GM23248 (cell line): ENCODE results near the gene MFSD11. TPM values are rescaled to one million over a fixed set of nuclear protein-coding genes. Genes with fewer than 3 reads are reported as not detected.
"Not testable (repeated sequence)": the region's sequence is repeated elsewhere in the genome, so short reads cannot be mapped to it uniquely, and the experiment has no call there.

ENCODE experiments used
- DNase-seq: peaks from one replicate; pipeline ENCODE4 v3.0.0-alpha.2; 2015
- H2AFZ ChIP-seq: fragments of 200-600 bp; sonication (generic); 2 replicates; pipeline ENCODE4 v1.6.1; 2016; ENCODE audit warnings: antibody characterized with exemption
- H3F3A ChIP-seq: fragments of 200-600 bp; sonication (generic); 2 replicates; pipeline ENCODE4 v1.6.1; 2016; ENCODE audit warnings: mild to moderate bottlenecking, antibody characterized with exemption, mixed run types; ENCODE audit not compliant: insufficient read depth
- H3K27ac ChIP-seq: fragments of 200-600 bp; sonication (generic); 2 replicates; pipeline ENCODE4 v1.5.1; 2016; ENCODE audit warnings: mild to moderate bottlenecking
- H3K27me3 ChIP-seq: fragments of 200-600 bp; sonication (generic); replicated peaks from 2 replicates; pipeline ENCODE4 v1.6.1; 2016; ENCODE audit warnings: mild to moderate bottlenecking; ENCODE audit not compliant: insufficient read depth
- H3K36me3 ChIP-seq: fragments of 200-600 bp; sonication (generic); 2 replicates; pipeline ENCODE4 v1.6.1; 2016; ENCODE audit warnings: low read depth, mild to moderate bottlenecking
- H3K4me1 ChIP-seq: fragments of 200-600 bp; sonication (generic); 2 replicates; pipeline ENCODE4 v1.6.1; 2016; ENCODE audit warnings: mild to moderate bottlenecking; ENCODE audit not compliant: insufficient read depth
- H3K4me2 ChIP-seq: fragments of 200-600 bp; sonication (generic); one replicate; pipeline ENCODE4 v1.6.1; 2016; ENCODE audit warnings: mild to moderate bottlenecking; ENCODE audit not compliant: unreplicated experiment
- H3K4me3 ChIP-seq: fragments of 200-600 bp; sonication (generic); 2 replicates; pipeline ENCODE4 v1.5.1; 2016; ENCODE audit warnings: mild to moderate bottlenecking
- H3K79me2 ChIP-seq: fragments of 200-600 bp; sonication (generic); 2 replicates; pipeline ENCODE4 v1.6.1; 2016; ENCODE audit warnings: mild to moderate bottlenecking; ENCODE audit not compliant: insufficient read depth
- H3K9ac ChIP-seq: fragments of 200-600 bp; sonication (generic); 2 replicates; pipeline ENCODE4 v1.6.1; 2016; ENCODE audit warnings: mild to moderate bottlenecking
- H3K9me2 ChIP-seq: fragments of 200-600 bp; sonication (generic); 2 replicates; pipeline ENCODE4 v1.6.1; 2016; ENCODE audit warnings: mixed run types, mild to moderate bottlenecking, moderate library complexity; ENCODE audit not compliant: insufficient read depth
- H3K9me3 ChIP-seq: fragments of 200-600 bp; sonication (generic); one replicate; pipeline ENCODE4 v1.6.1; 2017; ENCODE audit warnings: low read depth
- H4K20me1 ChIP-seq: fragments of 200-600 bp; sonication (generic); 2 replicates; pipeline ENCODE4 v1.6.0; 2016; ENCODE audit not compliant: insufficient read depth
- EZH2 ChIP-seq: fragments of 200-600 bp; sonication (generic); IDR thresholded peaks from 2 replicates; pipeline ENCODE4 v1.6.1; 2018; ENCODE audit warnings: antibody characterized with exemption, mild to moderate bottlenecking; ENCODE audit not compliant: insufficient read depth, poor library complexity, severe bottlenecking
- EZH2phosphoT487 ChIP-seq: fragments of 200-600 bp; sonication (generic); IDR thresholded peaks from 2 replicates; pipeline ENCODE4 v1.6.1; 2018; ENCODE audit warnings: antibody characterized with exemption, moderate library complexity, mild to moderate bottlenecking, low read depth; ENCODE audit not compliant: insufficient read depth
- whole genome bisulfite sequencing, 2 experiments: methylation state at CpG; one replicate each; pipeline ENCODE4 v1.1.6; 2015 to 2017; ENCODE audit warnings: low lambda C conversion rate in 2 of 2, low coverage in 1 of 2; ENCODE audit errors: missing lambda C conversion rate in 2 of 2; 5-methylcytosine and 5-hydroxymethylcytosine counted together
- in situ Hi-C: fragments of 300-500 bp; cut with MboI; formaldehyde crosslinking; loops from 2 replicates; pipeline ENCODE4 v1.15.0; 2020
- polyA plus RNA-seq: library from polyadenylated mRNA; unstranded; fragments of >200 nt; fragmentation: Nextera tagmentation; extraction: Ambion mirVana; gene quantifications from 2 replicates; pipeline ENCODE4 v1.2.1, GENCODE V29; 2016
- total RNA-seq: library from RNA; depleted of rRNA; stranded (reverse); fragments of >200 nt; shearing (Covaris generic); gene quantifications from 2 replicates; pipeline ENCODE4 v1.2.3, GENCODE V29; 2014

Gene MFSD11
- total and polyA plus RNA-seq, 2 experiments from 2014 or later = 24.2 to 29.8 TPM

DNA sequence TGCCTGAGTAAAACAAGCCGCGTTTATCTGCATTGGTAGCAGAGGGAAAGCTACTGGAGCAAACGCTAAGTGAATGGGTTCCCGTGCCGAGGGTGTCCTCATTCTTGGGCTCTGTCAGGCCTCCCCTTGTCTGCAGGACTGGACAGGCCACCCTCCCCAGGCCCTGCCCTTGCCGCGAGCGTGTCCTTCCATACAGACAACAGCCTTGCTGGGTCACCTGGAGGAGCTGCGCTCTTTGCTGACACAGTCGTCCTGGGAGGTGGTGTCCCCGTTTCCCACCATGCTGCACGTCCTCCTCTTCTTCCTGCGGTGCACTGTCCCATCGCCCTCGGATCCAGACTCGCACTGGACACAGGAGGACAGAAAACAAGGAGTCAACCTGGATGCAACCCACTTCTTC, 19.4 kb upstream of the MFSD11 start:
- Histone ChIP-seq H3K79me2 (peaks cover 70% of the 10 kb centered on the region), H3K36me3 (peaks cover 60% of the 10 kb centered on the region), H2AFZ (no peak overlapping the region), H3K9ac (no peak overlapping the region), H3F3A (peaks cover 76% of the 10 kb centered on the region), H4K20me1 (no peaks in the 10 kb centered on the region), H3K27me3 (no peaks in the 10 kb centered on the region), H3K9me2 (no peaks in the 10 kb centered on the region), H3K4me2 (no peak overlapping the region), H3K9me3 (no peaks in the 10 kb centered on the region), H3K4me1 (peaks cover 32% of the 10 kb centered on the region), H3K4me3 (no peak overlapping the region), H3K27ac (peak overlapping the region; percentile 100; the same call in 1 of the 2 replicates)
- in situ Hi-C loops = no loop called here
- no peak for TF ChIP-seq EZH2
- TF ChIP-seq EZH2phosphoT487 = no peak
- 94% methylated on average over 16 of the region's 16 CpGs for WGBS, 2 experiments
- DNase-seq = no peak

DNA sequence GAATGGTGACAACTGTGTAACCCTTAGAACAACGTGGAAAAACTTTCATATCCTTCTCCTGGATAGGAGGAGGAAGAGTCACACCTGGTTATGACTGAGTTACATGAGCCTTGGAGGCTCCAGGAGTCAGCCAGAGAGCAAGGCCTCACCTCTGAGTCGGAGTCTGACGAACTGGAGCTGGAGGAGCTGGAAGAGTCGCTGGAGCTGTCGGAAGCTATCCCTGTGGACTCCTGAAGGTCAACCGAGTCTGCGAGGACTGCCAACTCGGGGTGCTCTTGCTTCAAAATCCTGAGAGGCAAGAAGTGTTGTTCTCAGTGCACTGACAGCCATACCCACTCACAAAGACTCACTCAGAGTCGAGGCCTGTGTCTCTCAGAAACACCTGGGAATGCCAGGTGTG, 17.7 kb upstream of the MFSD11 start:
- TF ChIP-seq EZH2 (no peak), EZH2phosphoT487 (no peak)
- H3K9ac ChIP-seq = no peak overlapping the region
- in situ Hi-C loops = no loop called here
- peaks cover 39% of the 10 kb centered on the region for H3K4me1 ChIP-seq
- peaks cover 77% of the 10 kb centered on the region for H3K36me3 ChIP-seq
- H3K4me2 ChIP-seq = no peak overlapping the region
- peaks cover 69% of the 10 kb centered on the region for H3F3A ChIP-seq
- WGBS, 2 experiments = 93 to 96% methylated on average over 9 of the region's 9 CpGs
- no peaks in the 10 kb centered on the region for H3K9me3 ChIP-seq
- DNase-seq = no peak
- no peaks in the 10 kb centered on the region for H3K9me2 ChIP-seq
- no peaks in the 10 kb centered on the region for H4K20me1 ChIP-seq
- no peaks in the 10 kb centered on the region for H3K27me3 ChIP-seq
- H2AFZ ChIP-seq = no peak overlapping the region
- H3K27ac ChIP-seq = 0 out of 2 replicates have a peak overlapping the region, but pooled peaks have one; percentile 22
- peaks cover 70% of the 10 kb centered on the region for H3K79me2 ChIP-seq
- no peak overlapping the region for H3K4me3 ChIP-seq

DNA sequence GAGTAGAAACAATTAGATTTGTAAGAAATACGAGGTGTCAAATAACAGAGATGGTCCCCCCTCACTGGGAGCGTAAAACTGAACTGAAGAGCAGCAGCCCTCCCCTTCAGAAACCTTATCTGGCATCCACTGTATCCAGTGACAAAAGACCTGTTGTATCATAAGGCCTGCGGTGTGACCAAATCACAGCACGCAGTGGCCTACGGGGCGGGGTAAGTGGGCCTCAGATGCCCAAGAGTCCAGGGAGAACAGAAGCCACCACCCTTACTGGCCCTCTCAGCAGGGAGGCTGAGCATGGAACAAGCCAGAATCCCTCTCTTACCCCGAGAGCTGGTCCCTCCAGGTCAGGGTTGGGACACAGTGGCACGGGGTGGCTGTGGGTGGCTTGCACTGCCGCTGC, 17.0 kb upstream of the MFSD11 start:
- Histone ChIP-seq H3K9ac (no peak overlapping the region; the same call in 1 of the 2 replicates), H3K4me2 (no peak overlapping the region), H3K9me2 (no peaks in the 10 kb centered on the region), H3K79me2 (peaks cover 72% of the 10 kb centered on the region), H3K4me1 (peaks cover 31% of the 10 kb centered on the region), H4K20me1 (no peaks in the 10 kb centered on the region), H3K27ac (no peak overlapping the region), H3K27me3 (no peaks in the 10 kb centered on the region), H3K4me3 (no peak overlapping the region), H3K36me3 (peaks cover 79% of the 10 kb centered on the region), H3F3A (peaks cover 69% of the 10 kb centered on the region), H2AFZ (no peak overlapping the region), H3K9me3 (no peaks in the 10 kb centered on the region)
- TF ChIP-seq EZH2phosphoT487 (no peak), EZH2 (no peak)
- in situ Hi-C loops = no loop called here
- no peak for DNase-seq
- WGBS, 2 experiments = 97 to 98% methylated on average over 9 of the region's 9 CpGs

DNA sequence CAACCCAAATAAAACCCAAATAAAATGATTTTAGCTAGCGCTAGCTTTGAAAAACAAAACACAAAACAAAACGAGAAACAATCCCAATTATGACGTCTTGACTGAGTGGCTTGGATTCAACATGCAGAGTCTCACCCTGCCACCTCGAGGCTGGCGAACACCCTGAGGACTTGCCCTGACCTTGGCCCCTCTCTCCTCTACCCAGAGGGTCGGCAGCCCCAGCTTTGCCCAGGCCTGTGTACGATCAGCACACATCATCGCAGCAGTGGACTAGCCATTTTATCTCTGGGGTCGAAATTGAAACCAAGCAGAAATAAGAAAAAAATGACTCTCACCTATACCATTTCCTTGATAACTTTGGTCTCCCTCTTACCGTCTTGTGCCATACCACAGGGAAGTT, 16.5 kb upstream of the MFSD11 start:
- Histone ChIP-seq H3F3A (peaks cover 67% of the 10 kb centered on the region), H3K4me2 (no peak overlapping the region), H3K4me3 (no peak overlapping the region), H3K79me2 (peaks cover 73% of the 10 kb centered on the region), H2AFZ (no peak overlapping the region), H3K4me1 (peaks cover 29% of the 10 kb centered on the region), H4K20me1 (no peaks in the 10 kb centered on the region), H3K27ac (no peak overlapping the region), H3K27me3 (no peaks in the 10 kb centered on the region), H3K9me2 (no peaks in the 10 kb centered on the region), H3K9ac (no peak overlapping the region; the same call in 1 of the 2 replicates), H3K36me3 (peaks cover 79% of the 10 kb centered on the region), H3K9me3 (no peaks in the 10 kb centered on the region)
- in situ Hi-C loops = no loop called here
- DNase-seq = no peak
- WGBS, 2 experiments = 84% methylated on average over 10 of the region's 10 CpGs
- TF ChIP-seq EZH2 (no peak), EZH2phosphoT487 (no peak)

DNA sequence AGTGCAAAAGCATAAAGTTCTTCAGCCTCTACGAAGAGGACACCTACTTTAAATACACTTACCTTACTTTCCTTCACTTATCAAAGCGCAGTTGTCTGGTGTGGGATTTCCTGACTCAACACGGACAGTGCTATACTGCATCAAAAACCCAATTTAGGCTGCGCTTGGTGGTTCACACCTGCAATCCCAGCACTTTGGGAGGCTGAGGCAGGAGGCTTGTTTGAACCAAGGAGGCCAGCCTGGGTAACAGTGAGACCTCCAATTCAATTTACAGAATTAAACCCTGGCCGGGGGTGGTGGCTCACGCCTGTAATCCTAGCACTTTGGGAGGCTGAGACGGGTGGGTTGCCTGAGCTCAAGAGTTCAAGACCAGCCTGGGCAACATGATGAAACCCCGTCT, 15.6 kb upstream of the MFSD11 start:
- no peaks in the 10 kb centered on the region for H3K27me3 ChIP-seq
- WGBS, 2 experiments = 88 to 93% methylated on average over 8 of the region's 8 CpGs
- peaks cover 62% of the 10 kb centered on the region for H3F3A ChIP-seq
- H3K27ac ChIP-seq = no peak overlapping the region
- TF ChIP-seq EZH2phosphoT487 = no peak
- TF ChIP-seq EZH2 = no peak
- peaks cover 78% of the 10 kb centered on the region for H3K36me3 ChIP-seq
- no peak for DNase-seq
- in situ Hi-C loops = no loop called here
- no peak overlapping the region for H3K9ac ChIP-seq
- H2AFZ ChIP-seq = no peak overlapping the region
- peaks cover 79% of the 10 kb centered on the region for H3K79me2 ChIP-seq
- no peak overlapping the region for H3K4me2 ChIP-seq
- H3K4me1 ChIP-seq = peaks cover 21% of the 10 kb centered on the region
- H3K4me3 ChIP-seq = no peak overlapping the region
- H4K20me1 ChIP-seq = no peaks in the 10 kb centered on the region
- H3K9me2 ChIP-seq = no peaks in the 10 kb centered on the region
- no peaks in the 10 kb centered on the region for H3K9me3 ChIP-seq

DNA sequence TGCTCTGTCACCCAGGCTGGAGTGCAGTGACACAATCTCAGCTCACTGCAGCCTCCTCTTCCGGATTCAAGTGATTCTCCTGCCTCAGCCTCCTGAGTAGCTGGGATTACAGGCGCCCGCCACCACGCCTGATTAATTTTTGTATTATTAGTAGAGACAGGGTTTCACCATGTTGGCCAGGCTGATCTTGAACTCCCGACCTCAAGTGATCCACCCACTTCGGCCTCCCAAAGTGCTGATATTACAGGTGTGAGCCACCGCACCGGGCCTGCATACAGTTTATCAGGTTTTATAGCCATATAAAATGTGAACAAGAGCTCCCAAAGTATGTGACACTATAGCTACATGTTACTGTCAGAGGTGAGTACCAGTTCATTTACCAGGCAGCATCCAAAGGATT, 14.9 kb upstream of the MFSD11 start:
- H3K27me3 ChIP-seq, H3K9ac ChIP-seq, DNase-seq, in situ Hi-C loops, H2AFZ ChIP-seq, H4K20me1 ChIP-seq, H3K4me2 ChIP-seq, H3K4me3 ChIP-seq, H3K9me3 ChIP-seq, H3K9me2 ChIP-seq: not testable (repeated sequence)
- Histone ChIP-seq H3K79me2 (peaks cover 86% of the 10 kb centered on the region), H3K4me1 (peaks cover 15% of the 10 kb centered on the region), H3K27ac (0 out of 2 replicates have a peak overlapping the region, but pooled peaks have one; percentile 5), H3F3A (peaks cover 62% of the 10 kb centered on the region), H3K36me3 (peaks cover 71% of the 10 kb centered on the region)
- WGBS, 2 experiments = 93 to 96% methylated on average over 8 of the region's 8 CpGs
